GM21737 (cell line): Measurements from ENCODE around the gene RBKS.
"Not testable (repeated sequence)": the region's sequence is repeated elsewhere in the genome, so short reads cannot be mapped to it uniquely, and the experiment has no call there.

Experiments
- ATAC-seq: cut with Tn5 transposase; IDR thresholded peaks from one replicate; pipeline ENCODE4 v1.9.1; 2021; ENCODE audit warnings: mild to moderate bottlenecking, moderate library complexity; ENCODE audit not compliant: unreplicated experiment

Gene RBKS

GRCh38 chr2:27875089-27875881, 14.9 kb downstream of the RBKS start:
- no peak for ATAC-seq

GRCh38 chr2:27873091-27873490, 17.1 kb downstream of the RBKS start:
- no peak for ATAC-seq

GRCh38 chr2:27871802-27872201, 18.4 kb downstream of the RBKS start:
- ATAC-seq, result no peak

GRCh38 chr2:27870724-27871123, 19.5 kb downstream of the RBKS start:
- ATAC-seq, result no peak

GRCh38 chr2:27869763-27870162, 20.4 kb downstream of the RBKS start:
- no peak for ATAC-seq

- no peak for ATAC-seq
These were observed 23.9 kb downstream of the RBKS start for GRCh38 chr2:27866237-27866636.

- not testable (repeated sequence) for ATAC-seq
These were observed 26.2 kb downstream of the RBKS start for GRCh38 chr2:27863955-27864354.

GRCh38 chr2:27863146-27863545, 27.0 kb downstream of the RBKS start:
- ATAC-seq, result no peak

- no peak for ATAC-seq
These were observed 30.1 kb downstream of the RBKS start for GRCh38 chr2:27860111-27860510.

- ATAC-seq, result no peak
These were observed 32.6 kb downstream of the RBKS start for GRCh38 chr2:27857417-27858172.

GRCh38 chr2:27856956-27857355, 33.2 kb downstream of the RBKS start:
- ATAC-seq, result no peak

GRCh38 chr2:27856386-27856785, 33.8 kb downstream of the RBKS start:
- ATAC-seq, result no peak

GRCh38 chr2:27855476-27855875, 34.7 kb downstream of the RBKS start:
- ATAC-seq, result no peak

- no peak for ATAC-seq
These were observed 35.8 kb downstream of the RBKS start for GRCh38 chr2:27854229-27854862.

GRCh38 chr2:27852691-27853090, 37.5 kb downstream of the RBKS start:
- ATAC-seq, result no peak

- no peak for ATAC-seq
These were observed 40.5 kb downstream of the RBKS start for GRCh38 chr2:27849558-27850205.

GRCh38 chr2:27847333-27847732, 42.9 kb downstream of the RBKS start:
- no peak for ATAC-seq

- ATAC-seq, result no peak
These were observed 45.3 kb downstream of the RBKS start for GRCh38 chr2:27844821-27845255.

- ATAC-seq, result no peak
These were observed 46.2 kb downstream of the RBKS start for GRCh38 chr2:27843992-27844391.

GRCh38 chr2:27842894-27843293, 47.3 kb downstream of the RBKS start:
- ATAC-seq, result no peak

GRCh38 chr2:27839022-27839618, 51.1 kb downstream of the RBKS start:
- no peak for ATAC-seq
